ENCODE measurements around the gene NAPB.
A peak's percentile ranks its signal among the peaks of the same experiment; 100 is the strongest.

NAPB gene

DNA sequence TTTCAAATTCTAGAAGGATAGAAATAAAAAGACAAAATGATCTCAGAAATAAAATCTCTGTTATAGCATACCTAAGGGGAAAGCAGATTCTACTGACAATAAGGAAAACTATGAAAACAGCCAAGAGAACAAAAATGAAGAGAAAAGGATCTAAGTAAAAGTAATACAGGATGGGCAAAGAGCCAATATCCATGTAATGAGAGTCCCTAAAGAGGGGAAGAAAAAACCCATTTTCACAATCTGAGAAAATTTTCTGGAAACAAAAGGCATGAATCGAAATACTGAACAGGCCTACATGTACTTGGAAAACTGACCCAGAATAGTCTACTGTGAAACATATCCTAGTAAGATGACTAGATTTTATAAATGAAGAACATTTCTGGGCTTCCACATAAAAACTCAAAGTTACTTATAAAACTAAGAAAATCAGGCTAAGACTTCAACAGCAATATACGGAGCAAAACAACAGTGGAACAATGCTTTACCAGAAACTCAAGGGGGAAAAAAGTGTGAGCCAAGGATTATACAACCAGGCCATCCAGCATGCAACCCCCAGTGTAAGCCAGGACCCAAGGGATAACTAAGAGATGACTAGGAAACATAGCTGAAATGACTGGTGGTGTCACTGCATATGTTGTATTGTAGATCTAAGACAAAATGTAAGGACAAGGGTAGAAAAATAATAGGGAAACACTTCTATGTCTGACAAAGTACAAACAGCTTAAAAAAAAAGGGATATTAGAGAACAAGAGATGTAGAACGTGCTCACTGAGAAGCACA, 10.2 kb downstream of the NAPB start:
- intact Hi-C loops (cut with DNase I) = no loop called here
- DNase-seq = no peak

GRCh38 chr20:23409800-23410199, 11.5 kb downstream of the NAPB start:
- intact Hi-C loops (cut with DNase I) = no loop called here
- no peak for DNase-seq

DNA sequence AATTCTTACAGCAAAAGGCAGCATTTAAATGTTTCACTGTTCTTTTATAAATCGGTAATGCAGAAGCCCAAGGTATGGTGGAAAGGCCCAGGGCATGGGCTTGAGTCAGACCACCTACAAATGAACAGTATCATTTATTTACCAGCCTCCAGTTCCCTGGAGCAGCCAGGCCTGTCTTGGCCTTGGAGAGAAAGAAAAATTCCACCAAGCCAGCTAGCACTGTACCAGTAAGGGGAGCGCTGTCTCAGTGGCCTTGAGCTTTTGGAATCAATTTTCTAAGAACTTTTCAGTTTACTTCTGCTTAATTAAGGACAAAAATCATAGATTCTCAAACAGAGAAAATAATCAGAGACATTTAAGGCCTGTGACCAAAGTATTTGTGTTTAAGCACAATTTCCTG, 12.3 kb downstream of the NAPB start:
- no peak for DNase-seq
- intact Hi-C loops (cut with DNase I) = no loop called here

DNA sequence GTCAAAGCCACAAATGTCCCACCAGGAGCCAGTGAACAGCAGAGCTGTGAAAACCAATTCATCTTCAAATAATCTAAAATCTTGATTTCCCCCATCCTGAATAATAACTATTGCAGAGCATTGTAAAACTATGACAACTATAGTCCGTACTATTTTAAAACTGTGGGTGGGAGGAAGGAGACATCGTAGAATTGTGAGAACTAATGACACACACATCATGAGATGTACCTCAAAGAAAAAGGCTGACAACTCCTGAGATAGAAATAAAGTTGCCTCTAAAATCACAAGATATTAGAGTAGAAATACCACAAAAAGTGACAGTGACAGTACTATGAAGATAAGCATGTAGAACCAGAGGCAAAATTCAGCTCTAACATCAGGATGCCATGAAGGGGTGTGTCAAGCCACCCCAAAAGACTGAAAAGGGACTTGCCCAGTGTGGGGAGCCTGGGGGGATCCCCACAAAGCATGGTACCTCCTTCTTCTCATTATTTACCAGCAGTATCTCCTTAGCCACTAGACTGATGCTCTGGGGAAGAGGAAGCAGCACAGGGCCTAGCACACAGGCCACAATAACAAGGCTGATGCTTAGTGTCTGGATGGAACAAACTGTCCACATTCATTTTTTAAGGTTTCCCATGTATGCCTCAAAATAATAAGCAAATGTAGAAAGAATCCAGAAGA, 13.4 kb downstream of the NAPB start:
- intact Hi-C loops (cut with DNase I) = no loop called here

GRCh38 chr20:23406880-23407279, 14.4 kb downstream of the NAPB start:
- intact Hi-C loops (cut with DNase I) = no loop called here
- no peak for DNase-seq

More for the DNA sequence above, 13.4 kb downstream of the NAPB start:
- peak in 1 of 42 donors; percentile 27 for DNase-seq

DNA sequence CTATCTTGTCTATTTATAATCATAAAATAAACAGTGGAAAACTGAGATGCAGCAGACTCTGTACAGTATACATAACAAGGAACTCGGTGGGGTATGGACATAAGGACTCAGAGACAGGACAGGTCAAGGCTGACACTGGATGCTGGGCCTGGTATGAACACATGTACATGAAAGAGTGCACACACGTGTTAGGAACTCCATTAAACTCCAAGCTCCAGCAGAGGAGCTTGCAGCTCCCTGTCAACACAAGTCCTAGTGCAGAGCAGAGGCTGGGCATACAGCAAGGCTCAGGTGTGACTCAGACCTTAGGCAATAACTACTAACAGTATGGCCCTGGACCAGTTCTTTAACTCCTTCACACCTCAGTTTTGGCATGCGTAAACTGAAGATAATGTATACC, 17.1 kb downstream of the NAPB start:
- intact Hi-C loops (cut with DNase I) = no loop called here
- DNase-seq = no peak

DNA sequence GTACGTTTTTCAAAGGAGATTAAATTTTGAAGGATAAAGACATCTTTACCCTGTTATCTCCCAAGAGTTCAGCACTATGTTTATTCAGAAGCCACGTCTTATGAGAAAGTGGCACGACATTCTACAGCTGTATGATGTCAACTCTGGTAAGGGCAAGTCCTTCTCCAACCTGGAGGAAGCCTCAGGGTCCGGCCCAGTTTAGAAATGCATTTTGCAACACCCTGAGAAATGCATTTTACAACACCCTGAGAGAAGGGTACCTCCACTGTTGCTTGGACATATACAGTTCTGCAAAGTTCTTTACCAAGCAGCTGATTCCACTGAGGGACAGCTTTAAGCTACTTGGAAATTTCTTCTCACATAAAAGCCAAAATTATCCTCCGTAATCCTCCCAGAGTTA, 17.5 kb downstream of the NAPB start:
- intact Hi-C loops (cut with DNase I) = no loop called here
- DNase-seq = no peak

DNA sequence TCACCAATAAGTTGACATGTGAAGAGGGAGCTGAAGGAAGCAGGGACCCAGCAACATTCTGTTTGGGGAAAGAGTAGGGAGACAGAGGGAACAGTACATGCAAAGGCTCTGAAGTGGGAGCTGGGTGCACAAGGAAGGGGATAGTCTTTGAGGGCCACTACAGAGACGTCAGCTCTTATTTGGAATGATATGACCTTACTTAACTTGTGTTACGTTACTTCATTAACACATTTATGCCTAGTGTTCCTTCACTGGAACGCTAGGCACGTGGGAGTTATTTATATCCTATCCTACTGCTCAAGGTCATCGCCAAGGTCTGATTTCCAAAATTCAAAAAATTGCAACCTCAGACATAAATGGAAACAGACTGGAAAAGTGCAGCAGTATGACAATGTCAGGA, 20.2 kb downstream of the NAPB start:
- DNase-seq = no peak
- intact Hi-C loops (cut with DNase I) = no loop called here

DNA sequence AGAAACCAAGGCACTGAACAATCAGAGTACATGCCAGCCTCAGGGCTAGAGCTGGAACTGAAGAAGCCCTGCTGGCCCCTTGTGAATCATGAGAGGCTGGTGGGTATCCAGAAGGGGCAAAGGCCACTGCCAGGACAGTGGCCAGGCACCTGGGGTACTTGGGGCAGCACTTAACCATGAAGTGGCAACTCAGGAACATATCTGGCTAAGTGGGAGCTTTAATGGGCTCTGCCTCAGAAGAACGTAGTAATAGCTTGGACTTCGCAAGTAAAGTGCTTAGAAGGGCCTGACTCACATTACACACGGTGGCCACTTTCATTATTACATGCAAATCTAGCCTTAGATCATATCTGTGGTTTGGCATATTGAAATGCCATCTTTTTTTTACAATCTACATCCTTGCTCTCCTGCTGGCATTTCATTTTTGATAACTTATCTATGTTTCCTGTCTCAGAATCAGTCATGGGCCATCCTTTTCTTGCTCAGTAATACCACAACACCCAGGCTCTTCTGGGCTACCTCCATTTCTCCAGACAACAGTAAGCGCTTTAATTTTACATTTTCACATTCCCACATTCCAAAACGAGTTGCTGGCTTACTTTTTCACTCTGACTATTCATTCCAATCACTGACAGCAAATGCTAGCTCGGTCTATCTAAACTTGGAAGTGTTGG, 21.6 kb downstream of the NAPB start:
- intact Hi-C loops (cut with DNase I) = no loop called here
- DNase-seq = no peak

DNA sequence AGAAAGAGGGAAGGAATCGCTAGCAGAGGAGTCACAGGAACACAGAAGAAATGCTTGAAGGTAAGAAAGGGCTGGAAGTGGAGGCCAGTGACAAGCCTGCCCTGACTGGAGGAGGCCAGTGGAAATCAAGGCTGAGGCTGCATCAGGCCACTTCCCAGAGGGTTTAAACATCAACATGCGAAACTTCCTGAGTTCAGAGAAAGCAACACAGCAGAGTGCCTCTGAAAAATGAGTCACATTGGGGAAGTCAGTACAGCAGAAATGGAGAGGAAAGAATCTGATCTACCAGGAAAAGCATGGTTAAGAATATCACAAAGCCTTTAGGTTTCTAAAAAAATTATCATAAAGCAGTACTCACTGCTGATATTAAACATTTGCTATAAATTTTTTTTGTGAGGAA, 23.3 kb downstream of the NAPB start:
- no peak for DNase-seq
- intact Hi-C loops (cut with DNase I) = no loop called here

DNA sequence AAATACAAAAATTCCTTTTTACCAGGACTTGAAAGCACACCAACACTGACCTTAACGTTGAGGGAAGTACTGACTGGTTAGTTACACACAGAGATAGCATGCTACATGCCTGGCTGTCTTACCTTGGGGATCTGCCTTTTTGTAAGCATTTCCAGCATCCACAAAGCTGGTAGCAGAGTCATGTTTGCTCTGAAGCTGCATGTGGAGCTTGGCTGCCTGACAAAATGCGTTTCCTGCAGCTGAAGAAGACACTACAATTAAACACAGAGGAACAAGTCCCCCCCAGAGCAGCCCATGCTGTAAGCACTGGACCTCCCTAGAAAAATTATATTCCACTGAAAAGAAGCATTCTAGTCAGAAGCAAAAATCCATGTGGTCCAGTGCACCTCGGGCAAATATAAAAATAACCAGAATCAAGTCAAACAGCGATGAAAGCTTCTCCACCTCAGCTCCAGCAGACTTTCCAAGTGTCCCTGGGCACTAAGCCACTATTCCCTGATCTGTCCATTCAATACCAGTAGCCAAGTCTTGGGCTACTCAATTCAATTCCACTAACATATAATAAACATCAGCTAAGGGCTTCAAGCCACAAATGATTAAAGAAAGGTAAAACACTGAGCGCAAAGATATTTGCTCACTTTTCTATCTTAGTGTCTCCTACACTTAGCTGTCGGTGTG, 24.2 kb downstream of the NAPB start:
- intact Hi-C loops (cut with DNase I) = no loop called here
- peak in 1 of 42 donors; percentile 6 for DNase-seq

DNA sequence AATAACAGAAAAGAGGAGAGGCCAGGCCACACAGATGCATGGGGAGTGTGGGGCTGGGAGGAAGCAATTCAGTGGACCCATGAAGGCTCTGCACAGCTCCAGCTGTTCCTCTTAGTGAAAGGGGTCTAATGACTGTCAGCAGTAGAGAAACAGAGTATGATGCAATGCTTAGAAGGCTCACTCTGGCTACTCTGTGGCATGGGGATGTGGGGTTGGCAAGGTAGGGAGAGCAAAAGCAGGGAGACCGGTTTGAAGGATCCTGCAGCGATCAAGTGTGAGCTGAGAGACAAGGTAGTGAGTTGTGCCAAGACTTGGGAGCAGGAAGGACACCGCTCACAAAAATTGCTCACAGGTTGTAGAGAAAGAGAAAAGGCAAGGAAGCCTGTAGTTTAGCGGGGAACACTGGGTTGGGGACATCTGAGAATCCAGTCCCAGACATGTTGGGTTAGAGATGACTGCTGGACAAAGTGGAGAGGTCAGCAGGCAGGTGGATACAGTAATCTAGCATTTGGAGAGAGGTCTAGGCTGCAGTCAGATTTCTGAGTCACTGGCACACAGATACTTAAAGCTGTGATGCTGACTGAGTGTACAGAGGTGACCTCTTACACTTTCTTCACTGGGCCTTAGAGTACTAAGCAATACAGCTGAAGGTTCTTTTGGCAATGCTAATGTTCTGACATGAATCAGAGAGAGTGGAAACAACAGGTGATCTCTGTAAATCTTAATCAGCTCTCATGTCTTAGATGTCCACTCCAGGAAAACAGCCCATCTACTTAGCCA, 27.1 kb downstream of the NAPB start:
- DNase-seq = no peak
- intact Hi-C loops (cut with DNase I) = no loop called here

DNA sequence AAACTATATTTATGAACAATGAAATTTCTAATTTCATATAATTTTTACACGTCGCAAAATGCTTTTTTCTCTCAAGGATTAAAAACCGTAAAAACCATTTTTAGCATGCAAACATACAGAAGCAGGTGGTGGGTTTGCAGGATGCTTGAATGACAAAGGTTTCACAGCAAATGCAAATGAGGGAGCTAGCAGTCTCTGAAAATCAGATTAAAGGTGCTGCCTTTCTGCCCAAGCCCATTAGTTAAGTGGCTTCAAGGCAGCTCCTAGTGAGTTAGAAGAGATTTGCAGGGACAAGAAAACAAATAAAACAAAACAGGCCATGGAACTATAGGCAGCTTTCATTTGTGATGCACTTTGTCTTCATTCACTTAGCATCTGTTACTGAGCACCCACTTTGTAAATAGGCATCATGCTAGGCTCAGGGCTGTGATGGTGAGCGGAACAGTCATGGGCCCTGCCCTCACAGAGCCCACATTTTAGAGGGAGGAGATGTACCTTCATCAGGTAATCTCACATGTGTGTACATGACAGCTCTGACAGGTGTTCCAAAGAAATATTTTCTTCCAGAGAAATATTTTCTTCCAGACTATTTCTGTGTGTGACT, 29.5 kb downstream of the NAPB start:
- DNase-seq = no peak
- intact Hi-C loops (cut with DNase I) = no loop called here

GRCh38 chr20:23390091-23390774, 31.1 kb downstream of the NAPB start:
- intact Hi-C loops (cut with DNase I) = no loop called here

DNA sequence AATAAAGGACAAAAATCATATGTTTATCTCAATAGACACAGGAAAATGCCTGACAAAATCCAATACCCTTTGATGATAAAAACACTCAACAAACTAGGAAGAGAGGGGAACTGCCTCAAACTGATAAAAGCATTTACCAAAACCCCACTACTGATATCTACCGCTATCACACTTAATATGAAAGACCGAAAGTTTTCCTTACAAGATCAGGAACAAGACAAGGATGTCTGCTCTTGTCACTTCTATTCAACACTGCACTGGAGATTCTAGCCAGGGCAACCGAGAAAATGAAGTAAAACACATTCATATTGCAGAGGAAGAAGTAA, 34.2 kb downstream of the NAPB start:
- no peak for DNase-seq
- intact Hi-C loops (cut with DNase I) = no loop called here

More at GRCh38 chr20:23390091-23390774, 31.1 kb downstream of the NAPB start:
- DNase-seq = no peak

DNA sequence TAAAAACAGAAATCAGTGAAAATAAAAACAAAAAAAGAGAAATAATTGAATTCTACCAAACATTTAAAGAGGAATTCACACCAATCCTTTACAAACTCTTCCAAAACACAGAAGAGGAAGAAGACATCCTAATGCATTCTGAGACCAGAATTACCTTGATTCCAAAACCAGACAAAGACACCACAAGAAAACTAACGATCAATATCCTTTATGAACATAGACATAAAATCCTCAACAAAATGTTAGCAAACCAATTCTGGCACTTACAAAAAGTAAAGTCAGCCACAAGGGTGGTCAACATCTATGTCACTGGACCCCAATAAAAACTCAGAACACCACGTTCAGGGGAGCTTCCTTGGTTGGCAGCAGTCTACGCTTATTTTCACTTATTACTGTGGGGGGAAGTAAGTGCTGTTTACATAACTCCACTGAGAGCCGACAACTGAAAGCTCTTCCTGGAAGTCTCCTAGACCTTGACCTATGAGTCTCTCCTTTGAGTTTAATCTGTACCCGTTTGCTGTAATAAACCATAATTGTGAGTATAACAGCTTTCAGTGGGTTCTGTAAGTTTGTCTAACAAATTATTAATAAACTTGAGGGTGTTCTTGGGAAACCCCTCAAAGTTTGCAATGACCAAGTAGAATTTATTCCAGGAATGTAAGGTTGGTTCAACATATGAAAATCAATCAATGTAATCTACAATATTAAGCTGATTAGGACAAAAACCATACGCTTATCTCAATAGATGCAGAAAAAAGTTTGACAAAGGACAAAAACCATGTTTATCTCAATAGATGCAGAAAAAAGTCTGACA, 34.8 kb downstream of the NAPB start:
- DNase-seq = no peak
- intact Hi-C loops (cut with DNase I) = no loop called here

GRCh38 chr20:23381876-23382275, 39.4 kb downstream of the NAPB start:
- DNase-seq = no peak
- intact Hi-C loops (cut with DNase I) = no loop called here

Data from head of caudate nucleus (tissue), 42 donors.